ENCODE results near the gene TPD52L2.

The TPD52L2 gene

GRCh38 chr20:63893999-63894357 lies 28.9 kb downstream of the TPD52L2 start:
- Histone ChIP-seq H3K27ac (replicated peaks; ENCODE audit: low read length) (no peak overlapping the region), H2AK5ac (ENCODE audit: low read depth, low read length) (no peak overlapping the region), H3K23ac (ENCODE audit: low read depth, low read length, poor library complexity) (peak overlapping the region; percentile 60), H2BK5ac (ENCODE audit: low read length) (no peak overlapping the region), H3K18ac (ENCODE audit: low read length) (no peak overlapping the region), H2BK15ac (ENCODE audit: low read length) (no peak overlapping the region), H2BK120ac (ENCODE audit: low read depth, low read length) (no peak overlapping the region), H3K4me2 (ENCODE audit: insufficient read depth, low read length, poor library complexity, severe bottlenecking) (peak overlapping the region; percentile 76), H3K4ac (ENCODE audit: low read length) (no peak overlapping the region), H3K4me3 (ENCODE audit: low read length in 2 of 2) (peak overlapping the region; percentile 53 to 79), H3K36me3 (replicated peaks in 1 of 2; ENCODE audit: control insufficient read depth in 2 of 2, insufficient read depth in 2 of 2, low read length in 2 of 2) (peaks cover 25 to 45% of the 10 kb centered on the region in 2 donors), H3K14ac (ENCODE audit: low read length) (no peak overlapping the region), H3K27me3 (ENCODE audit: control insufficient read depth in 3 of 3, insufficient read depth in 3 of 3, low read depth in 1 of 3, low read length in 3 of 3) (no peaks in the 10 kb centered on the region), H4K91ac (ENCODE audit: low read depth, low read length, poor library complexity) (no peak overlapping the region), H3K9ac (ENCODE audit: low read depth, low read length, poor library complexity) (peak overlapping the region; percentile 82), H4K8ac (ENCODE audit: low read depth, low read length) (no peak overlapping the region), H3K4me1 (ENCODE audit: control insufficient read depth in 2 of 2, insufficient read depth in 1 of 2, low read depth in 1 of 2, low read length in 2 of 2) (peaks cover 9 to 12% of the 10 kb centered on the region in 2 donors), H2BK12ac (ENCODE audit: low read length) (no peak overlapping the region), H2AFZ (ENCODE audit: low read length) (peak overlapping the region; percentile 85), H3K9me3 (replicated peaks in 1 of 2; ENCODE audit: control insufficient read depth in 2 of 2, insufficient read depth in 1 of 2, low read depth in 1 of 2, low read length in 2 of 2) (no peaks in the 10 kb centered on the region), H3K79me1 (ENCODE audit: low read depth, low read length) (peaks cover 10% of the 10 kb centered on the region)
- DNase-seq (ENCODE audit: low spot score): no peak
- no CpG with 5 or more reads among the region's 6 CpGs for WGBS, 2 donors (ENCODE audit: extremely low coverage in 2 of 2, insufficient read length in 2 of 2, insufficient replicate concordance in 1 of 2)

GRCh38 chr20:63894358-63895201 lies 29.5 kb downstream of the TPD52L2 start, which contains the start of gene DNAJC5:
DNAJC5 (plus strand) TSS chr20:63895126; CDS start chr20:63928346, 33,220 bp downstream.
- Histone ChIP-seq H3K27ac (replicated peaks; ENCODE audit: low read length) (no peak within 1 kb of the TSS), H3K9me3 (replicated peaks in 1 of 2; ENCODE audit: control insufficient read depth in 2 of 2, insufficient read depth in 1 of 2, low read depth in 1 of 2, low read length in 2 of 2) (no peaks in the 10 kb centered on the region), H2AK5ac (ENCODE audit: low read depth, low read length) (no peak within 1 kb of the TSS), H2BK120ac (ENCODE audit: low read depth, low read length) (no peak within 1 kb of the TSS), H3K14ac (ENCODE audit: low read length) (no peak within 1 kb of the TSS), H3K4me3 (ENCODE audit: low read length in 2 of 2) (peak within 1 kb of the TSS; percentile 53 to 79), H3K4ac (ENCODE audit: low read length) (no peak within 1 kb of the TSS), H4K91ac (ENCODE audit: low read depth, low read length, poor library complexity) (no peak within 1 kb of the TSS), H3K27me3 (ENCODE audit: control insufficient read depth in 3 of 3, insufficient read depth in 3 of 3, low read depth in 1 of 3, low read length in 3 of 3) (no peaks in the 10 kb centered on the region), H3K4me1 (ENCODE audit: control insufficient read depth in 2 of 2, insufficient read depth in 1 of 2, low read depth in 1 of 2, low read length in 2 of 2) (peaks cover 9 to 12% of the 10 kb centered on the region in 2 donors), H2BK12ac (ENCODE audit: low read length) (no peak within 1 kb of the TSS), H3K23ac (ENCODE audit: low read depth, low read length, poor library complexity) (peak within 1 kb of the TSS; percentile 60), H2BK5ac (ENCODE audit: low read length) (no peak within 1 kb of the TSS), H3K4me2 (ENCODE audit: insufficient read depth, low read length, poor library complexity, severe bottlenecking) (peak within 1 kb of the TSS; percentile 76), H3K18ac (ENCODE audit: low read length) (no peak within 1 kb of the TSS), H2BK15ac (ENCODE audit: low read length) (no peak within 1 kb of the TSS), H3K36me3 (replicated peaks in 1 of 2; ENCODE audit: control insufficient read depth in 2 of 2, insufficient read depth in 2 of 2, low read length in 2 of 2) (peaks cover 19 to 39% of the 10 kb centered on the region in 2 donors), H3K9ac (ENCODE audit: low read depth, low read length, poor library complexity) (peak within 1 kb of the TSS; percentile 82), H2AFZ (ENCODE audit: low read length) (peak within 1 kb of the TSS; percentile 85), H4K8ac (ENCODE audit: low read depth, low read length) (no peak within 1 kb of the TSS), H3K79me1 (ENCODE audit: low read depth, low read length) (peaks cover 10% of the 10 kb centered on the region)
- WGBS, 2 donors (ENCODE audit: extremely low coverage in 2 of 2, insufficient read length in 2 of 2, insufficient replicate concordance in 1 of 2): no CpG with 5 or more reads among the region's 82 CpGs
- peak; percentile 90 for DNase-seq (ENCODE audit: low spot score)

- Histone ChIP-seq H2AFZ (ENCODE audit: low read length) (peak overlapping the region; percentile 85), H3K4me3 (ENCODE audit: low read length in 2 of 2) (peak overlapping the region; percentile 53 to 77), H3K27me3 (ENCODE audit: control insufficient read depth in 3 of 3, insufficient read depth in 3 of 3, low read depth in 1 of 3, low read length in 3 of 3) (no peaks in the 10 kb centered on the region), H2BK15ac (ENCODE audit: low read length) (no peak overlapping the region), H3K36me3 (replicated peaks in 1 of 2; ENCODE audit: control insufficient read depth in 2 of 2, insufficient read depth in 2 of 2, low read length in 2 of 2) (peaks cover 11 to 31% of the 10 kb centered on the region in 2 donors), H4K8ac (ENCODE audit: low read depth, low read length) (no peak overlapping the region), H3K79me1 (ENCODE audit: low read depth, low read length) (peaks cover 10% of the 10 kb centered on the region), H3K23ac (ENCODE audit: low read depth, low read length, poor library complexity) (no peak overlapping the region), H2AK5ac (ENCODE audit: low read depth, low read length) (no peak overlapping the region), H2BK120ac (ENCODE audit: low read depth, low read length) (no peak overlapping the region), H3K4ac (ENCODE audit: low read length) (no peak overlapping the region), H3K9me3 (replicated peaks in 1 of 2; ENCODE audit: control insufficient read depth in 2 of 2, insufficient read depth in 1 of 2, low read depth in 1 of 2, low read length in 2 of 2) (no peaks in the 10 kb centered on the region), H3K18ac (ENCODE audit: low read length) (no peak overlapping the region), H2BK5ac (ENCODE audit: low read length) (no peak overlapping the region), H4K91ac (ENCODE audit: low read depth, low read length, poor library complexity) (no peak overlapping the region), H3K27ac (replicated peaks; ENCODE audit: low read length) (no peak overlapping the region), H3K9ac (ENCODE audit: low read depth, low read length, poor library complexity) (no peak overlapping the region), H3K4me1 (ENCODE audit: control insufficient read depth in 2 of 2, insufficient read depth in 1 of 2, low read depth in 1 of 2, low read length in 2 of 2) (peaks cover 9 to 12% of the 10 kb centered on the region in 2 donors), H3K4me2 (ENCODE audit: insufficient read depth, low read length, poor library complexity, severe bottlenecking) (peak overlapping the region; percentile 52), H2BK12ac (ENCODE audit: low read length) (no peak overlapping the region), H3K14ac (ENCODE audit: low read length) (no peak overlapping the region)
- DNase-seq (ENCODE audit: low spot score): no peak
- no CpG with 5 or more reads among the region's 87 CpGs for WGBS, 2 donors (ENCODE audit: extremely low coverage in 2 of 2, insufficient read length in 2 of 2, insufficient replicate concordance in 1 of 2)
Measured at GRCh38 chr20:63895202-63895951, 30.3 kb downstream of the TPD52L2 start.

- Histone ChIP-seq H3K27ac (replicated peaks; ENCODE audit: low read length) (no peak overlapping the region), H2AFZ (ENCODE audit: low read length) (no peak overlapping the region)
Measured at GRCh38 chr20:63895952-63896263, 30.8 kb downstream of the TPD52L2 start.

More at GRCh38 chr20:63895952-63896263, 30.8 kb downstream of the TPD52L2 start:
- H3K9ac ChIP-seq (ENCODE audit: low read depth, low read length, poor library complexity): no peak overlapping the region
- peaks cover 10% of the 10 kb centered on the region for H3K79me1 ChIP-seq (ENCODE audit: low read depth, low read length)
- H3K23ac ChIP-seq (ENCODE audit: low read depth, low read length, poor library complexity): no peak overlapping the region
- H2BK15ac ChIP-seq (ENCODE audit: low read length): no peak overlapping the region
- H3K27me3 ChIP-seq (ENCODE audit: control insufficient read depth in 3 of 3, insufficient read depth in 3 of 3, low read depth in 1 of 3, low read length in 3 of 3): no peaks in the 10 kb centered on the region
- no peak overlapping the region for H4K8ac ChIP-seq (ENCODE audit: low read depth, low read length)
- no peak overlapping the region for H3K18ac ChIP-seq (ENCODE audit: low read length)
- H2BK120ac ChIP-seq (ENCODE audit: low read depth, low read length): no peak overlapping the region
- peak overlapping the region; percentile 52 for H3K4me2 ChIP-seq (ENCODE audit: insufficient read depth, low read length, poor library complexity, severe bottlenecking)
- H3K36me3 ChIP-seq (replicated peaks in 1 of 2; ENCODE audit: control insufficient read depth in 2 of 2, insufficient read depth in 2 of 2, low read length in 2 of 2): peaks cover 11 to 26% of the 10 kb centered on the region in 2 donors
- H3K4ac ChIP-seq (ENCODE audit: low read length): no peak overlapping the region
- H2BK12ac ChIP-seq (ENCODE audit: low read length): no peak overlapping the region
- peaks cover 9 to 12% of the 10 kb centered on the region in 2 donors for H3K4me1 ChIP-seq (ENCODE audit: control insufficient read depth in 2 of 2, insufficient read depth in 1 of 2, low read depth in 1 of 2, low read length in 2 of 2)
- H3K4me3 ChIP-seq (ENCODE audit: low read length in 2 of 2): peak overlapping the region in 1 of 2 donors; percentile 53
- DNase-seq (ENCODE audit: low spot score): no peak
- H4K91ac ChIP-seq (ENCODE audit: low read depth, low read length, poor library complexity): no peak overlapping the region
- WGBS, 2 donors (ENCODE audit: extremely low coverage in 2 of 2, insufficient read length in 2 of 2, insufficient replicate concordance in 1 of 2): no CpG with 5 or more reads among the region's 5 CpGs
- H3K14ac ChIP-seq (ENCODE audit: low read length): no peak overlapping the region
- no peaks in the 10 kb centered on the region for H3K9me3 ChIP-seq (replicated peaks in 1 of 2; ENCODE audit: control insufficient read depth in 2 of 2, insufficient read depth in 1 of 2, low read depth in 1 of 2, low read length in 2 of 2)
- no peak overlapping the region for H2AK5ac ChIP-seq (ENCODE audit: low read depth, low read length)
- no peak overlapping the region for H2BK5ac ChIP-seq (ENCODE audit: low read length)
